HCEC 1CT (cell line): ENCODE results near the gene NUTM2F.
A peak's percentile ranks its signal among the peaks of the same experiment; 100 is the strongest.
"Not testable (repeated sequence)": the region's sequence is repeated elsewhere in the genome, so short reads cannot be mapped to it uniquely, and the experiment has no call there.

ENCODE experiments used
- DNase-seq: peaks from one replicate; pipeline ENCODE4 v3.0.0-alpha.2; 2017

Gene NUTM2F

GRCh38 chr9:94328544-94328943 is at the start of gene NUTM2F:
NUTM2F (minus strand) TSS chr9:94328644; CDS start chr9:94328623, 21 bp downstream.
- not testable (repeated sequence) for DNase-seq

- DNase-seq = peak; percentile 3
Measured at GRCh38 chr9:94375197-94375596, 46.8 kb upstream of the NUTM2F start.

DNA sequence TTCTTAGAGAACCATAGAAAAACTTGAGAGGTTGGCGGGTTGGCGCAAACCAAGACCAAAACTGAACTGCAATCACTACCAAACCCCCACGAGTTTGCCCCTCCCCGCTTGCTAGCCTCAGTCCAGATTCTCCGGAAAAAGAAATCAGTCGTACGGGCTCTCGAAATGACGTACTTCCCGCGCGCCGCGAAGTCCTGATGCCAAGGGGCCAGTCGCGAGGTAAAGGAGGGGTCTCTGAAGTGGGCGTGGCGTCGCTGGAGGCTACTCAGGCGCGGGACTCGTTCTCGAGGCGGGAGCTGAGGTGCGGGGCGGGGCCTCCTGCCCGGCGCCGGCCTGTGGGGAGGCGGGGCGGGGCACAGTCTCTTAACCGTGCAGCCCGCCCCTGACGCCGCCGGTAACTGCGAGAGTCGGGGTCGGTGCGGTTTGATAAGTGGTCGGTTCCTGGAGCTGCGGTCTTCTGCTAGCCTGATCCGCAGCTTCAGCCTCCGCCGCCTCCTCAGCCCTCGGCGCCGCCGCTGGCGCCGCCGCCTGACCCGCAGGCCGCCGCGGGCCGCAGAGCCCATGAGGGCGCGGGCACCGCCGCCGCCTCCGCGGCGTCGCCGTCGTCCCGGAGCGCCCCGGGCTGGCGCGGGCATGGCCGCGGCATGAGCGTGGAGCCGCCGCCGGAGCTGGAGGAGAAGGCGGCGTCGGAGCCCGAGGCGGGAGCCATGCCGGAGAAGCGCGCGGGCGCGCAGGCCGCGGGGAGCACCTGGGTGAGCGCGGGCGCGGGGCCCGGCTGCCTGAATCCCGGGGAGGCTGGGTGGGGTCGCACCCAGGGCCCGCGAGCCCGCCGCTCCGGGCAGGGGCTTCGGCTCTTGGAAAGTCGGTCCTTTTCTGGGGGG is 46.0 kb upstream of the NUTM2F start:
- DNase-seq = peak; percentile 78

- DNase-seq = not testable (repeated sequence)
Measured at GRCh38 chr9:94373779-94374175, 45.3 kb upstream of the NUTM2F start.

DNA sequence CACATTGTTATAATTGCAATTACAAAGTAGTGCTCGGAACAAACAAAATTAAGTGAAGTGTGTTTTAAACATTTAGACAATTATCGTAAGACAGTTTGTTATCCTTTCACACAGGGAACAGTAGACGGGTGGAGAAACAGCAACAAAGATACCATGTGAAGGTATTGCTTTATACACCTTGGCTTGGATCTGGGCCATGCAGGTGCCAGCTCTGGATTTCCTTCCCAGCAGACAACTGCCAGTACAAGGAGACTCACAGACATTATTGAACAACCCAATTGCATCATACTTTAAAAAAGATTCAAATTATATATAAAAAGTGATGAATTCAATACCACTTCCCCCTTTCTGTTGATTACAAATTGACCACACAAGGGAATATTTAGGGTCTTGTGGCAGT is 41.8 kb upstream of the NUTM2F start:
- DNase-seq = not testable (repeated sequence)

DNA sequence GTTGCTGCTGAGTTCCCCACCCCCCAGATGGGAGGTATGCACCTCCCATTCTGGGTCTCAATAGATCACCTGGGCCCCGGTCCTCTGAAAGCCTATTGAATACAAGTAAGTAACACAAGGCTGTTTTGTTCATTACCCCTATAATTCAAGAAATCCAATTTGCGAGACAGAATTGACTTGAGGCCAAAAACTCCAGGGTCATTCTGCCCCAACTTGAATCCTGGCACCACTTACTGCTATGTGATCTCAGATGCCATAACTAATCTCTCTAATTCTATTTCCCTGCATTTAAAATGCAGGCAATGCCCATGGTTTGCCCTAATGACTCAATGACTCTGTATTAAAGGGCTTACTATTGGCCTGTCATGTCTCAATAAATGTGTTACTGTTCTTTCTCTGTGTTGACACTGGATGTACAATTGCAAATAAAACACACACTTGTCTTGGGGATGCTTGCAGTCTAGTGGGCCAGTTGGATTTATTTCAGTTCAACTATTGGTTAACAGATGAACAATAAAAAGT is 35.7 kb upstream of the NUTM2F start:
- not testable (repeated sequence) for DNase-seq

DNA sequence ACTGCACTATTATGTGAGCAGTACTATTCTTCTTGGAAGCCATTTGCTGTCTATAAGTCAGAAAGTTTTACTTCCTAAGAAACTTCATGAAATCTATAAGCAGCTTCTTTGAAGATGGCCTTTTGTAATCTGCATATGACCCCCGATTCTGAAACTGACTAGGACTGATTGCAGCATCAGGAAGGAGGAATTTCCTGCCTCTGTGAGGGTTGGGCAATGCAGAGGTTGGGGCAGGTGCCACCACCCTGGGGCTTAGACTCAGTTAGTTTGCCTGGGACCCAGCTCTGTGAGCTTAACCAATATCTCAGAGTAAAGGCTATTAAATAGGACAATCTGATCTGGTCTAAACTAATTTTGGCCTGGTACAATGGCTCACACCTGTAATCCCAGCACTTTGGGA is 28.7 kb upstream of the NUTM2F start:
- not testable (repeated sequence) for DNase-seq

DNA sequence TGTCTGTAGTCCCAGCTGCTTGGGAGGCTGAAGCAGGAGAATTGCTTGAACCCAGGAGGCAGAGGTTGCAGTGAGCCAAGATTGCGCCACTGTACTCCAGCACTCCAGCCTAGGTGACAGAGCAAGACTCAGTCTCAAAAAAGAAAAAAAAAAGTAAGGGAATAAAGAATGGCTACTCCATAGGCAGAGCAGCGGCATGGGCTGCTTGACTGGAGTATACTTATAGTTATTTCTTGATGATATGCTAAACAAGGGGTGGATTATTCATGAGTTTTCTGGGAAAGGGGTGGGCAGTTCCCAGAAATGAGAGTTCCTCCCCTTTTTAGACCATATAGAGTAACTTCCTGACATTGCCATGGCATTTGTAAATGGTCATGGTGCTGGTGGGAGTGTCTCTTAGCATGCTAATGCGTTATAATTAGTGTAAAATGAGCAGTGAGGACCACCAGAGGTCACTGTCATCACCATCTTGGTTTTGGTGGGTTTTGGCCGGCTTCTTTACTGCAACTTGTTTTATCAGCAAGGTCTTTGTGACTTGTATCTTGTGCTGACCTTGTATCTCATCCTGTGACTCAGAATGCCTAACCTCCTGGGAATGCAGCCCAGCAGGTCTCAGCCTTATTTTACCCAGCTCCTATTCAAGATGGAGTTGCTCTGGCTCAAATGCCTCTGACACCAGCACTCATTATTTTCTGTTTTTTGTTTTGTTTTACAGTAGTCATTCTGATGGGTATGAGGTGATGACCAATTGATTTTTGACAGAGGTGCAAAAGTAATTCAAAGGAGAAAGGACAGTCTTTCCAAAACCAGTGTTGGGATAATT is 23.7 kb upstream of the NUTM2F start:
- DNase-seq = not testable (repeated sequence)

- DNase-seq = not testable (repeated sequence)
Measured at GRCh38 chr9:94348754-94349153, 20.3 kb upstream of the NUTM2F start.

- not testable (repeated sequence) for DNase-seq
Measured at GRCh38 chr9:94347451-94347850, 19.0 kb upstream of the NUTM2F start.

DNA sequence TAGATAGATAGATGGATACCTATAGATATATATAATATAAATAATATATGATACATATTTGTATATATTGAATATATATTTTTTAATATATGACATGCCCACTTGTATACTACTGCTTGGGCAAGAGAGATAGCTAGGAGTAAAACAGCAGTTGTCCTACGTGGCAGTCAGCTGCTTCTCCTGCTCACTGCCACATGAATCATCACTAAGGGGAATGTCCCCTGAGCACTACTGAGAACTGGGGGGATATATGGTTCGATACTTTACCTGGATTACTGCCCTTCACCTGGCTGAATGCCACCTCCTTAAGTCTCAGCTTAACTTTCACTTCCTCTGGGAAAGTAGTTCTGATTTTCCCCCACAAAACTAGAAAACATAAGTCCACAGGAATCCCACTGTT is 13.3 kb upstream of the NUTM2F start:
- not testable (repeated sequence) for DNase-seq

DNA sequence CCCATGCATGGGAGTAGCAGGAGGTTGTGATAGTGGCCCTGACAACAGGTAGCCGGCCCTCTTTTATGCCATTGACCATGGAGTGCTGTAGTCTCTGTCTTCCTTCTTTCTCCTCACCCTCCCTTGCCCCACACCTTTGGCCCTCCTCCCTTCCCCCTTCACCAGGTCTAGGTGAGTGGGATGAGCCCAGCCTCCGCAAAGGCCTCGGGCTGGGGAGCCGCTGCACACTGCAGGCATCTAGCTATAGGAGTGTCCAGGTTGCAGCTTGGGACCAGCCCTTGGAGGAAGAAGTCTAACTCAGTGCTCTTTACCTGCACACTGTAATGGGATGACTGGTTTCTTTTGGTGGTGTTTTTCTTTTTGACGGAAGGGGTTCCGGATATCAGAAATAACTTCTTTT is 12.3 kb upstream of the NUTM2F start:
- DNase-seq = not testable (repeated sequence)

DNA sequence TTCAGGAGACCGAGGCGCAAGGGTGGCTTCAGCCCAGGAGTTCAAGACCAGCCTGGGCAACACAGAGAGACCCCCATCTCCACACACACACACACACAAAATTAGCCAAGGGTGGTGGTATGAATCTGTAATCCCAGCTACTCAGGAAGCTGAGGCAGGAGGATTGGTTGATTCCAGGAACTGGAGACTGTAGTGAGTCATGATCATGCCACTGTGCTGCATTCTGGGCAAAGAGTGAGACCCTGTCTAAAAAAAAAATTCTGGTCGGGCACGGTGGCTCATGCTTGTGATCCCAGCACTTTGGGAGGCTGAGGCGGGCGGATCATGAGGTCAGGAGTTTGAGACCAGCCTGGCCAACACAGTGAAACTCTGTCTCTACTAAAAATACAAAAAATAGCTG is 11.2 kb upstream of the NUTM2F start:
- not testable (repeated sequence) for DNase-seq

GRCh38 chr9:94338723-94339122 is 10.3 kb upstream of the NUTM2F start:
- not testable (repeated sequence) for DNase-seq

DNA sequence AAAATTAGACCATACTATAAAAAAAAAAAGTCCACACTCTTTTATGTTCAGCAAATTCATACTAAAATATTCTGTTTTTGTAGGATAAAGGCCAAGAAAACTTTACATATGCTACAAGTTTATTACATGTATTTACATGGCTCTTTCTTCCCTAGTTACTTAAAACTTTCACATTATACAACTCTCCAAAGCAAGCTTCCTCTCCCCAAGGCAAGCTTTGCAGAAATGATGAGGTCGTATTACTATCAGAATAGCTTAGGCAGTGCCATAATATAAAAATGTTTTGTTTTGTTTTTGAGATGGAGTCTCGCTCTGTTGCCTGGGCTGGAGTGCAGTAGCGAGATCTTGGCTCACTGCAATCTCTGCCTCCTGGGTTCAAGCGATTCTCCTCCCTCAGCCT is 8.0 kb upstream of the NUTM2F start:
- not testable (repeated sequence) for DNase-seq

- not testable (repeated sequence) for DNase-seq
Measured at GRCh38 chr9:94325583-94325982, 2.9 kb downstream of the NUTM2F start.

- DNase-seq = not testable (repeated sequence)
Measured at GRCh38 chr9:94323153-94323798, 5.2 kb downstream of the NUTM2F start.

- DNase-seq = not testable (repeated sequence)
Measured at GRCh38 chr9:94322342-94322940, 6.0 kb downstream of the NUTM2F start.

DNA sequence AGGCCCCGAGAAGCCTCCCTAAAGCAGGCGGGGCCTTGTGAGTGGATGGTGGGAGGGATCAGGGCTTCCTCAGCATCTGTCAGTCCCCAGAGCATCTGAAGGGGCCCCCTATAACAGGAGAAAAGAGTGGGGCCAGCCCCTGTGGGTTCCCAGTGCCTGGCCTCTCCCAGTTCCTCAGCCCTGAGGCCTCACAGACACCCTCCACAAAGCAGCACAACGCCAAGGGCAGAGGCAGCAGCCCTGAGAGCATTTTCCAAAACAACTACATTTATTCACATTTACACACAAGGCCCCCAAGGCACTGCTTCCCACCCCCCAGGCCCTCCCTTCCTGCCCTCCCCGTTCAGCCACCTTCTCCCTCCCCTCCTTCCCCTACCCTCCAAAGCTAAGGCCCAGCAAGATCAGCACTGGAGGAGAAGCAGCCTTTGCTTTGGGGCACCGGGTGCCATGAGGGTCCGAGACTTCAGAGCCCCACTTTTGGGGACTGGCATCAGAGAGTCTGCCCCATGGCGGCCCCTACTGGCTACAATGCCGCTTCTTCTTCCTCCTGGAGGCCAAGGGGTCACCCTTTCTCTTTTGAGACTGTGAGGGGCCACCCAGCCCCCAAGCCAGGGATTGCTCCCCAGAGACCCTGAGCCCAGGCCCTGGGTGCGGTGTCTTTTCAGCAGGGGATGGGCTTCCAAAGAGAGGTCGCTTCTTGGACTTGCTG is 10.3 kb downstream of the NUTM2F start:
- DNase-seq = not testable (repeated sequence)

- not testable (repeated sequence) for DNase-seq
Measured at GRCh38 chr9:94316236-94316635, 12.2 kb downstream of the NUTM2F start.
